Measurements from ENCODE around the gene ULK4.

ULK4 gene

GRCh38 chr3:41259449-41260062 is 702.3 kb downstream of the ULK4 start:
- DNase-seq (ENCODE audit: low read depth) = no peak
- no peak for TF ChIP-seq MYC (IDR thresholded peaks at IDR 0.05; ENCODE audit: low read depth, low read length)
- no peak for TF ChIP-seq POLR2A (IDR thresholded peaks at IDR 0.05; ENCODE audit: extremely low read depth, insufficient read length)
- TF ChIP-seq CTCF (IDR thresholded peaks at IDR 0.05; ENCODE audit: low read depth, low read length) = no peak
- no peak for TF ChIP-seq MAX (IDR thresholded peaks at IDR 0.05; ENCODE audit: low read depth, low read length)
- H3K4me3 ChIP-seq (ENCODE audit: low read depth, low read length) = no peak overlapping the region

GRCh38 chr3:41258239-41258800 is 703.6 kb downstream of the ULK4 start:
- H3K4me3 ChIP-seq (ENCODE audit: low read depth, low read length) = no peak overlapping the region
- DNase-seq (ENCODE audit: low read depth) = no peak
- TF ChIP-seq MAX (IDR thresholded peaks at IDR 0.05; ENCODE audit: low read depth, low read length) (no peak), POLR2A (IDR thresholded peaks at IDR 0.05; ENCODE audit: extremely low read depth, insufficient read length) (no peak), MYC (IDR thresholded peaks at IDR 0.05; ENCODE audit: low read depth, low read length) (no peak), CTCF (IDR thresholded peaks at IDR 0.05; ENCODE audit: low read depth, low read length) (no peak)

- H3K4me3 ChIP-seq (ENCODE audit: low read depth, low read length) = no peak overlapping the region
- no peak for DNase-seq (ENCODE audit: low read depth)
- TF ChIP-seq CTCF (IDR thresholded peaks at IDR 0.05; ENCODE audit: low read depth, low read length) (no peak), POLR2A (IDR thresholded peaks at IDR 0.05; ENCODE audit: extremely low read depth, insufficient read length) (no peak), MYC (IDR thresholded peaks at IDR 0.05; ENCODE audit: low read depth, low read length) (no peak), MAX (IDR thresholded peaks at IDR 0.05; ENCODE audit: low read depth, low read length) (no peak)
These were observed 710.3 kb downstream of the ULK4 start for GRCh38 chr3:41251593-41251992.

GRCh38 chr3:41250825-41251224 is 711.1 kb downstream of the ULK4 start:
- TF ChIP-seq CTCF (IDR thresholded peaks at IDR 0.05; ENCODE audit: low read depth, low read length) = no peak
- no peak for TF ChIP-seq POLR2A (IDR thresholded peaks at IDR 0.05; ENCODE audit: extremely low read depth, insufficient read length)
- no peak for TF ChIP-seq MAX (IDR thresholded peaks at IDR 0.05; ENCODE audit: low read depth, low read length)
- TF ChIP-seq MYC (IDR thresholded peaks at IDR 0.05; ENCODE audit: low read depth, low read length) = no peak
- no peak overlapping the region for H3K4me3 ChIP-seq (ENCODE audit: low read depth, low read length)

GRCh38 chr3:41249318-41249717 is 712.6 kb downstream of the ULK4 start:
- no peak for DNase-seq (ENCODE audit: low read depth)
- TF ChIP-seq MAX (IDR thresholded peaks at IDR 0.05; ENCODE audit: low read depth, low read length) = no peak
- no peak for TF ChIP-seq CTCF (IDR thresholded peaks at IDR 0.05; ENCODE audit: low read depth, low read length)
- no peak for TF ChIP-seq POLR2A (IDR thresholded peaks at IDR 0.05; ENCODE audit: extremely low read depth, insufficient read length)
- no peak for TF ChIP-seq MYC (IDR thresholded peaks at IDR 0.05; ENCODE audit: low read depth, low read length)
- H3K4me3 ChIP-seq (ENCODE audit: low read depth, low read length) = no peak overlapping the region

More at GRCh38 chr3:41250825-41251224, 711.1 kb downstream of the ULK4 start:
- DNase-seq (ENCODE audit: low read depth) = no peak

Measured in NB4 (cell line).